ENCODE measurements around the gene XRCC4. TPM values are rescaled to one million over a fixed set of nuclear protein-coding genes. Genes with fewer than 3 reads are reported as not detected.

The XRCC4 gene
- total and polyA plus RNA-seq, 8 donors = 0.91 to 3.7 (median 1.8) TPM

DNA sequence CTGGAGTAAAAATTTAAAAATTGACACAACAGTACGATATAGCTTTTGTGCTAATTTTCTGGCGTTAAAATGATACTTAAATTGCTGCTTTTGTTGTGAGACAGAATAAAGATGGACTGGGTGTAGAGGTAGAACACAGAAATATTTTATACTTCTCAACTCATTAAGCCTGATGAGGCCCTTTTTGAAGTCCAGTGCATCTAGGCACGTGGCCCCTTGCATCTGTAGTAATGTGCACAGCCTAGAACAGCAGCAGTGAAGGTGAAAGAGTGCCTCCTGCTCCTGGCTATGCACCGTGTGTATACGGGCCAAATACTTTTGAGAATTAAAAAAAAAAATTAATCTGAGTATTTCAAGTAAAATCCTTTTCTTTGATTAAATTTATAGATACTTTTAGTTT is 115.6 kb downstream of the XRCC4 start:
- WGBS, 2 donors = 90 to 93% methylated on average over 5 of the region's 5 CpGs
- no peak for FAIRE-seq

GRCh38 chr5:83197326-83197967 is 120.1 kb downstream of the XRCC4 start:
- Histone ChIP-seq H3K4me1 (no peaks in the 10 kb centered on the region), H3K36me3 (no peaks in the 10 kb centered on the region), H3K4me3 (no peak overlapping the region), H3K27me3 (no peaks in the 10 kb centered on the region), H3K27ac (no peak overlapping the region), H3K9me3 (no peaks in the 10 kb centered on the region)
- ATAC-seq (no peak), DNase-seq (no peak), FAIRE-seq (no peak)
- 89 to 91% methylated on average over 2 of the region's 2 CpGs for WGBS, 2 donors
- intact Hi-C loops (cut with DNase I) = no loop called here
- no peak for TF ChIP-seq CTCF (IDR thresholded peaks at IDR 0.05)

More for the DNA sequence above, 115.6 kb downstream of the XRCC4 start:
- H3K27ac ChIP-seq = no peak overlapping the region
- no peaks in the 10 kb centered on the region for H3K9me3 ChIP-seq
- no peak for TF ChIP-seq CTCF (IDR thresholded peaks at IDR 0.05)
- no peaks in the 10 kb centered on the region for H3K36me3 ChIP-seq
- no peak overlapping the region for H3K4me3 ChIP-seq
- intact Hi-C loops (cut with DNase I) = no loop called here
- DNase-seq (no peak), ATAC-seq (no peak)
- no peaks in the 10 kb centered on the region for H3K4me1 ChIP-seq
- H3K27me3 ChIP-seq = no peaks in the 10 kb centered on the region

- WGBS, 2 donors = 80 to 82% methylated on average over 5 of the region's 5 CpGs
- ATAC-seq = no peak
- no peak overlapping the region for H3K4me3 ChIP-seq
- TF ChIP-seq CTCF (IDR thresholded peaks at IDR 0.05) = no peak
- no peaks in the 10 kb centered on the region for H3K4me1 ChIP-seq
- intact Hi-C loops (cut with DNase I) = no loop called here
- no peak for FAIRE-seq
- no peaks in the 10 kb centered on the region for H3K27me3 ChIP-seq
- no peaks in the 10 kb centered on the region for H3K36me3 ChIP-seq
- DNase-seq = no peak
- no peaks in the 10 kb centered on the region for H3K9me3 ChIP-seq
- H3K27ac ChIP-seq = no peak overlapping the region
Observed at GRCh38 chr5:83199126-83199525, 121.8 kb downstream of the XRCC4 start.

DNA sequence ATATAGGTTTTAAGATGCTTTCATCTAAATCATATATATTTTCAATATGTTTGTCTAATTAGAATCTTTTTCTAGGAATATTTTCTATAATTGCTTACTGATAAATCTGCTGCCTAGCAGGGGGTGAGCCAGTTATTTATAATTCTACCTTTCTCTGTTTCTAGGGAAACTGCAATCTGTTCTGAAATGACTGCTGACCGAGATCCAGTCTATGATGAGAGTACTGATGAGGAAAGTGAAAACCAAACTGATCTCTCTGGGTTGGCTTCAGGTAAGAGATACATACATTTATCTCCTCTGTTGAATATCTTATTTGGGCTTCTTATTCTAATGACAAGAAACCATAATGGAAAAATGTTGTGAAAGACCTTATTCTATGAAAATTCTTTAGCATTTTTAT is 127.3 kb downstream of the XRCC4 start:
- Histone ChIP-seq H3K36me3 (no peaks in the 10 kb centered on the region), H3K4me3 (no peak overlapping the region), H3K27ac (no peak overlapping the region), H3K27me3 (no peaks in the 10 kb centered on the region), H3K9me3 (no peaks in the 10 kb centered on the region), H3K4me1 (no peaks in the 10 kb centered on the region)
- WGBS, 2 donors = 89 to 95% methylated on average over 1 of the region's 1 CpG
- intact Hi-C loops (cut with DNase I) = no loop called here
- FAIRE-seq (no peak), DNase-seq (no peak), ATAC-seq (no peak)
- no peak for TF ChIP-seq CTCF (IDR thresholded peaks at IDR 0.05)

DNA sequence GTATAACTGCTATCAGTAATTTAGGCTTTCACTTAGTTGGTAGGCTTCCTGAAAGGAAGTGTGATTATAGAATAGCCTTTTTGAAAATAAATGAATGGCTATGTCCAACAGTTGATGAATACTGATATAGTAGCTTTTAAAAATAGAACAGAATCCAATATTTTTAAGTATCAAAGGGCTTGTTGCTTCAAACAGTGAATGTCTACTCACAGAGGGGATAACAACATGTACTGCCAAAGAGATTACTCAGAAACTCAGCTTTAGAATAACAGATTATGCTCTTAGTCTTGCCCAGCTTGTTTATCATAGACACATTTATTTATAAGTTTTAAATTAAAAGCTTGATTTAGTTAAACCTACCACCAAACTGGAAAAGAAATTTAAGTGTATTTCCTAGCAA is 132.6 kb downstream of the XRCC4 start:
- no peak overlapping the region for H3K27ac ChIP-seq
- no peak for DNase-seq
- H3K9me3 ChIP-seq = no peaks in the 10 kb centered on the region
- no peak overlapping the region for H3K4me3 ChIP-seq
- no peaks in the 10 kb centered on the region for H3K27me3 ChIP-seq
- no peaks in the 10 kb centered on the region for H3K4me1 ChIP-seq
- intact Hi-C loops (cut with DNase I) = no loop called here
- no peak for TF ChIP-seq CTCF (IDR thresholded peaks at IDR 0.05)
- ATAC-seq = no peak
- no peak for FAIRE-seq
- H3K36me3 ChIP-seq = no peaks in the 10 kb centered on the region

All from pancreas (tissue), 10 donors.